22Rv1 (cell line): ENCODE data around the gene OR1Q1.

ENCODE experiments used
- CTCF ChIP-seq: fragments of 450-650 bp; IDR thresholded peaks from 2 replicates; pipeline ENCODE4 v1.5.1; 2017; ENCODE audit warnings: mild to moderate bottlenecking
- ZFX ChIP-seq: fragments of 450-650 bp; IDR thresholded peaks from 2 replicates; pipeline ENCODE4 v1.6.1; 2017; ENCODE audit warnings: antibody characterized with exemption, borderline replicate concordance

GRCh38 chr9:122661416-122661815, 46.9 kb downstream of the OR1Q1 start, which contains the start of gene OR1L1:
- TF ChIP-seq CTCF (no peak), ZFX (no peak)
